ENCODE data around the gene VWA1.
A peak's percentile ranks its signal among the peaks of the same experiment; 100 is the strongest.

The VWA1 gene

DNA sequence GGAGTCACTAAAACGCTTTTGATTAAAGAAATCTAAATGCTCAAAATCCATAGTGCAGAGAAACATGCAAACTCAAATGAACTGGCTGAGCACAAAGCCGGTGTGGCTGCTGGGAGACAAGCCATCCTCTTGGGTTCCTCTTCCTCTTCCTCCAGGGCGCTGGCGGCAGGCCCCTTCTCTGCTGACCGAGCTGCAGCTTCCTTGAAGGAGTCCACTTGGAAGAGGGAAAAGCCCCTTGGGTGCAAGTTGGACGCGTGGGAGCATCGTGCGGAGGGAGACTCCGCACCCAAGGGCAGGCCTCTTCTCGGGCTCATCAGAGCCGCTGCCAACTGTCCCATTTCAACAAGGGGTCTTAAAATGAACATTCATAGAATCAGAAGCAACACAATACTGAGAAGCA is 44.3 kb upstream of the VWA1 start:
- Histone ChIP-seq H3K9ac (ENCODE audit: low read length) (no peak overlapping the region), H4K8ac (ENCODE audit: low read depth, low read length) (no peak overlapping the region), H3K36me3 (ENCODE audit: control insufficient read depth, insufficient read depth, low read length) (peaks cover 39% of the 10 kb centered on the region), H3K79me2 (ENCODE audit: control insufficient read depth, insufficient read depth, low read length) (peaks cover 12% of the 10 kb centered on the region), H3K27ac (ENCODE audit: low read depth, low read length) (no peak overlapping the region), H3K27me3 (ENCODE audit: insufficient read depth, low read length, poor library complexity) (no peaks in the 10 kb centered on the region), H2BK5ac (ENCODE audit: low read length) (no peak overlapping the region), H3K79me1 (ENCODE audit: low read length) (peaks cover 15% of the 10 kb centered on the region), H4K5ac (ENCODE audit: low read length) (no peak overlapping the region), H2AK5ac (ENCODE audit: low read length) (no peak overlapping the region), H3K23ac (ENCODE audit: low read length) (no peak overlapping the region), H3K4me1 (ENCODE audit: control insufficient read depth, low read depth, low read length) (no peaks in the 10 kb centered on the region), H3K18ac (ENCODE audit: low read length) (no peak overlapping the region), H3K56ac (ENCODE audit: low read length) (no peak overlapping the region), H2BK15ac (replicated peaks; ENCODE audit: low read depth) (no peak overlapping the region), H3K4me3 (ENCODE audit: low read length) (no peak overlapping the region), H3K4ac (ENCODE audit: low read depth, low read length) (no peak overlapping the region), H2BK120ac (ENCODE audit: low read depth, low read length) (no peak overlapping the region), H3K4me2 (ENCODE audit: low read length) (no peak overlapping the region)
- no peak for DNase-seq
- no CpG with 5 or more reads among the region's 12 CpGs for WGBS (ENCODE audit: extremely low coverage, insufficient coverage, low lambda C conversion rate)

DNA sequence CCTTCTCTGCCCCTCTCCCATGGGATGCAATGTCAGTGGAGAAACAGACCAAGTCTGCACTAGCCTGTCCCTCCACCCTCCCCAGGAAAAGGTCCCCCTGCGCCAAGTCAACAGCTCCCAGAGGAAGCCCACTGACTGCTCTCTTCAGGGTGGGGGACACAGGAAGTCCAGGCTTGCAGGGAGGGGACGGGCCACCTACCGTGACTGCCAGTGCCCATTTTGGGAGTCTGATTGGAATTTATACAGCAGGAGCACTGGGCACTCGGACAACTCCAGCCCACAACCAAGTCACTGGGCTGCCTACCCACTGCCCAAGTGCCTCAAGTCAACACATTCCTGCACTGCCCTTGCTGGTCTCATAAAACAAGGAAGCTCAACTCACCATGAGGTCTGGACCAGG is 42.5 kb upstream of the VWA1 start:
- Histone ChIP-seq H3K4me1 (ENCODE audit: control insufficient read depth, low read depth, low read length) (no peaks in the 10 kb centered on the region), H3K27ac (ENCODE audit: low read depth, low read length) (no peak overlapping the region), H4K5ac (ENCODE audit: low read length) (no peak overlapping the region), H3K79me1 (ENCODE audit: low read length) (peaks cover 25% of the 10 kb centered on the region), H3K18ac (ENCODE audit: low read length) (no peak overlapping the region), H3K79me2 (ENCODE audit: control insufficient read depth, insufficient read depth, low read length) (peaks cover 24% of the 10 kb centered on the region), H3K9ac (ENCODE audit: low read length) (no peak overlapping the region), H2BK120ac (ENCODE audit: low read depth, low read length) (no peak overlapping the region), H3K4me3 (ENCODE audit: low read length) (no peak overlapping the region), H2AK5ac (ENCODE audit: low read length) (no peak overlapping the region), H4K8ac (ENCODE audit: low read depth, low read length) (no peak overlapping the region), H3K4me2 (ENCODE audit: low read length) (no peak overlapping the region), H2BK15ac (replicated peaks; ENCODE audit: low read depth) (no peak overlapping the region), H3K56ac (ENCODE audit: low read length) (no peak overlapping the region), H3K4ac (ENCODE audit: low read depth, low read length) (no peak overlapping the region), H2BK5ac (ENCODE audit: low read length) (no peak overlapping the region), H3K23ac (ENCODE audit: low read length) (no peak overlapping the region), H3K27me3 (ENCODE audit: insufficient read depth, low read length, poor library complexity) (no peaks in the 10 kb centered on the region), H3K36me3 (ENCODE audit: control insufficient read depth, insufficient read depth, low read length) (peaks cover 36% of the 10 kb centered on the region)
- no CpG with 5 or more reads among the region's 4 CpGs for WGBS (ENCODE audit: extremely low coverage, insufficient coverage, low lambda C conversion rate)
- no peak for DNase-seq

GRCh38 chr1:1393428-1393827 is 42.1 kb upstream of the VWA1 start:
- Histone ChIP-seq H3K36me3 (ENCODE audit: control insufficient read depth, insufficient read depth, low read length) (peaks cover 35% of the 10 kb centered on the region), H3K4me1 (ENCODE audit: control insufficient read depth, low read depth, low read length) (no peaks in the 10 kb centered on the region), H3K4me3 (ENCODE audit: low read length) (no peak overlapping the region), H3K9ac (ENCODE audit: low read length) (no peak overlapping the region), H2BK15ac (replicated peaks; ENCODE audit: low read depth) (no peak overlapping the region), H3K56ac (ENCODE audit: low read length) (no peak overlapping the region), H2AK5ac (ENCODE audit: low read length) (no peak overlapping the region), H3K4ac (ENCODE audit: low read depth, low read length) (no peak overlapping the region), H3K79me2 (ENCODE audit: control insufficient read depth, insufficient read depth, low read length) (peaks cover 28% of the 10 kb centered on the region), H3K27me3 (ENCODE audit: insufficient read depth, low read length, poor library complexity) (no peaks in the 10 kb centered on the region), H4K5ac (ENCODE audit: low read length) (no peak overlapping the region), H3K79me1 (ENCODE audit: low read length) (peaks cover 28% of the 10 kb centered on the region), H2BK5ac (ENCODE audit: low read length) (no peak overlapping the region), H3K18ac (ENCODE audit: low read length) (no peak overlapping the region), H3K23ac (ENCODE audit: low read length) (no peak overlapping the region), H2BK120ac (ENCODE audit: low read depth, low read length) (no peak overlapping the region), H3K4me2 (ENCODE audit: low read length) (no peak overlapping the region), H4K8ac (ENCODE audit: low read depth, low read length) (no peak overlapping the region), H3K27ac (ENCODE audit: low read depth, low read length) (no peak overlapping the region)
- no CpG with 5 or more reads among the region's 11 CpGs for WGBS (ENCODE audit: extremely low coverage, insufficient coverage, low lambda C conversion rate)
- DNase-seq = no peak

- Histone ChIP-seq H3K79me1 (ENCODE audit: low read length) (peaks cover 29% of the 10 kb centered on the region), H3K27ac (ENCODE audit: low read depth, low read length) (no peak overlapping the region), H3K18ac (ENCODE audit: low read length) (no peak overlapping the region), H3K79me2 (ENCODE audit: control insufficient read depth, insufficient read depth, low read length) (peaks cover 34% of the 10 kb centered on the region), H2AK5ac (ENCODE audit: low read length) (no peak overlapping the region), H4K8ac (ENCODE audit: low read depth, low read length) (no peak overlapping the region), H3K9ac (ENCODE audit: low read length) (no peak overlapping the region), H2BK120ac (ENCODE audit: low read depth, low read length) (no peak overlapping the region), H3K23ac (ENCODE audit: low read length) (no peak overlapping the region), H2BK15ac (replicated peaks; ENCODE audit: low read depth) (no peak overlapping the region), H3K27me3 (ENCODE audit: insufficient read depth, low read length, poor library complexity) (no peaks in the 10 kb centered on the region), H2BK5ac (ENCODE audit: low read length) (no peak overlapping the region), H3K56ac (ENCODE audit: low read length) (no peak overlapping the region), H3K4me2 (ENCODE audit: low read length) (no peak overlapping the region), H3K36me3 (ENCODE audit: control insufficient read depth, insufficient read depth, low read length) (peaks cover 35% of the 10 kb centered on the region), H4K5ac (ENCODE audit: low read length) (no peak overlapping the region), H3K4ac (ENCODE audit: low read depth, low read length) (no peak overlapping the region), H3K4me3 (ENCODE audit: low read length) (no peak overlapping the region), H3K4me1 (ENCODE audit: control insufficient read depth, low read depth, low read length) (no peaks in the 10 kb centered on the region)
- no CpG with 5 or more reads among the region's 7 CpGs for WGBS (ENCODE audit: extremely low coverage, insufficient coverage, low lambda C conversion rate)
- DNase-seq = no peak
Measured at GRCh38 chr1:1394116-1394515, 41.4 kb upstream of the VWA1 start.

DNA sequence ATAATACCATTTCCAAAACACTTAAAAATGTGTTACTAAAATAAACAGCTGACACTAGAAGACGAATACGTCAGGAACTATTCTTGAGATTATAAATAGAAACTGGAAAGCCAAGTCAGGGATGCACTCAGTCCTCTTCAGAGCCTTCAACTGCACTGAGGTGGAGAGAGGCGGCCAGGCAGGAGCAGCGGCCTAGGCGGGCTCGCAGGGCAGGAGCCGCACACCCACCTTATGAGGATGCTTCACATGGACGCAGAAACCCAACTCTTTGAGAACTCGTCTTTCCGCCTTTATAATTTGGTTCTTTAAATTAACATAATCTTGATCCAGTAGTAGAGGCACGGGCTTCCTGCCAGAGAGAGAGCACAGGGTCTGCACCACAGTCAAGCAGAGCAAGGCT is 40.3 kb upstream of the VWA1 start:
- H3K36me3 ChIP-seq (ENCODE audit: control insufficient read depth, insufficient read depth, low read length) = peaks cover 31% of the 10 kb centered on the region

DNA sequence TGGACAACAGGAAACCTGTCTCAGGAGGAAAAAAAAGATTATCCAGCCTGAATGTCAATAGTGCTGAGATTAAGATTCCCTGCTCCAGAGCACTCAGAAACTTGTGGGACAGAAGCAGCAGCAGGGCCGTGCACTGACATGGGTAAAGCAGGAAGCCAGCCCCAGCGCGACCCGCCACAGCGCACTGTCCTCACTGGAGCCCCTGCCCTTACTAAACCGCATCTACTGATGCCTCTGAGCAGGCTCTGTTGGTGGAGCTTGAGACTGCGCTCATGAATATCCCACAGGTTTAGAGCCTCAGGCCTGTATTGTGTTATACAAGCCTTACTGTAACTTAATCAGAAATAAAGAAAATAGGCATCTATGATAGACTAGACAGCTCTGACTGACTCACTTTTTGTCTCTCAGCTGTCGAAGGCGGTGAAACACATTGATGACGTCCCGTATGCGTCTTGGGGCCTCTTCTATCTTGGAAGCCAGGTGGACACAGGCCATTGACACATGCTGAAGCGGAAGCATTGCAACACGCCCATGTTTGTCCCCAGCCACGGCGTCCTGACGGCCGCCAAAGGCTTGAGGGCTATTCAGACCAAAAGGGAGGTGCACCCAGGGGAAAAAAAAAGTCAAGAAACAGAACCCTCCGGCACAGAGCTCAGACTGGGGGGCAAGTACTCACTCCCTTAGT is 37.5 kb upstream of the VWA1 start:
- H3K23ac ChIP-seq (ENCODE audit: low read length) = no peak overlapping the region
- DNase-seq = no peak
- no peak overlapping the region for H2BK5ac ChIP-seq (ENCODE audit: low read length)
- peaks cover 27% of the 10 kb centered on the region for H3K36me3 ChIP-seq (ENCODE audit: control insufficient read depth, insufficient read depth, low read length)
- WGBS (ENCODE audit: extremely low coverage, insufficient coverage, low lambda C conversion rate) = no CpG with 5 or more reads among the region's 19 CpGs
- H3K4ac ChIP-seq (ENCODE audit: low read depth, low read length) = no peak overlapping the region
- H3K9ac ChIP-seq (ENCODE audit: low read length) = peak overlapping the region; percentile 98
- no peaks in the 10 kb centered on the region for H3K27me3 ChIP-seq (ENCODE audit: insufficient read depth, low read length, poor library complexity)
- no peak overlapping the region for H3K27ac ChIP-seq (ENCODE audit: low read depth, low read length)
- peak overlapping the region; percentile 91 for H3K4me2 ChIP-seq (ENCODE audit: low read length)
- H3K4me1 ChIP-seq (ENCODE audit: control insufficient read depth, low read depth, low read length) = no peaks in the 10 kb centered on the region
- H3K56ac ChIP-seq (ENCODE audit: low read length) = peak overlapping the region; percentile 99
- H2BK15ac ChIP-seq (replicated peaks; ENCODE audit: low read depth) = no peak overlapping the region
- no peak overlapping the region for H4K5ac ChIP-seq (ENCODE audit: low read length)
- peaks cover 45% of the 10 kb centered on the region for H3K79me2 ChIP-seq (ENCODE audit: control insufficient read depth, insufficient read depth, low read length)
- no peak overlapping the region for H2BK120ac ChIP-seq (ENCODE audit: low read depth, low read length)
- peak overlapping the region; percentile 98 for H3K4me3 ChIP-seq (ENCODE audit: low read length)
- no peak overlapping the region for H2AK5ac ChIP-seq (ENCODE audit: low read length)
- H3K18ac ChIP-seq (ENCODE audit: low read length) = no peak overlapping the region
- peaks cover 38% of the 10 kb centered on the region for H3K79me1 ChIP-seq (ENCODE audit: low read length)
- no peak overlapping the region for H4K8ac ChIP-seq (ENCODE audit: low read depth, low read length)

More for the DNA sequence above, 40.3 kb upstream of the VWA1 start:
- H3K79me1 ChIP-seq (ENCODE audit: low read length) = peaks cover 34% of the 10 kb centered on the region
- no peak overlapping the region for H3K4me3 ChIP-seq (ENCODE audit: low read length)
- no peaks in the 10 kb centered on the region for H3K4me1 ChIP-seq (ENCODE audit: control insufficient read depth, low read depth, low read length)
- H3K56ac ChIP-seq (ENCODE audit: low read length) = no peak overlapping the region
- H3K4ac ChIP-seq (ENCODE audit: low read depth, low read length) = no peak overlapping the region
- no CpG with 5 or more reads among the region's 11 CpGs for WGBS (ENCODE audit: extremely low coverage, insufficient coverage, low lambda C conversion rate)
- H4K5ac ChIP-seq (ENCODE audit: low read length) = no peak overlapping the region
- H2BK5ac ChIP-seq (ENCODE audit: low read length) = no peak overlapping the region
- H3K9ac ChIP-seq (ENCODE audit: low read length) = no peak overlapping the region
- no peak overlapping the region for H3K23ac ChIP-seq (ENCODE audit: low read length)
- H3K27ac ChIP-seq (ENCODE audit: low read depth, low read length) = no peak overlapping the region
- H4K8ac ChIP-seq (ENCODE audit: low read depth, low read length) = no peak overlapping the region
- H2BK15ac ChIP-seq (replicated peaks; ENCODE audit: low read depth) = no peak overlapping the region
- H3K4me2 ChIP-seq (ENCODE audit: low read length) = no peak overlapping the region
- H3K27me3 ChIP-seq (ENCODE audit: insufficient read depth, low read length, poor library complexity) = no peaks in the 10 kb centered on the region
- DNase-seq = no peak
- H2AK5ac ChIP-seq (ENCODE audit: low read length) = no peak overlapping the region
- H3K79me2 ChIP-seq (ENCODE audit: control insufficient read depth, insufficient read depth, low read length) = peaks cover 39% of the 10 kb centered on the region
- no peak overlapping the region for H3K18ac ChIP-seq (ENCODE audit: low read length)
- H2BK120ac ChIP-seq (ENCODE audit: low read depth, low read length) = no peak overlapping the region
